ENCODE measurements around the gene PUM2.

GRCh38 chr2:20327370-20327769 lies 23.3 kb downstream of the PUM2 start:
- TF ChIP-seq FOXJ3 (CRISPR knock-in tag; IDR thresholded peaks at IDR 0.05) (no peak), CTCF (IDR thresholded peaks at IDR 0.05) (no peak), YY1 (IDR thresholded peaks at IDR 0.05; ENCODE audit: low read depth) (no peak), NRF1 (IDR thresholded peaks at IDR 0.05; ENCODE audit: low read depth, low read length) (no peak), TCF12 (IDR thresholded peaks at IDR 0.05) (no peak), GATA2 (CRISPR knock-in tag; IDR thresholded peaks at IDR 0.05) (no peak), MXI1 (IDR thresholded peaks at IDR 0.05; ENCODE audit: low read depth, low read length) (no peak), EP300 (IDR thresholded peaks at IDR 0.05; ENCODE audit: borderline replicate concordance in 1 of 2, low read depth in 1 of 2, low read length in 1 of 2) (no peak), FOXM1 (IDR thresholded peaks at IDR 0.05; ENCODE audit: low read depth) (no peak), FOSL2 (IDR thresholded peaks at IDR 0.05; ENCODE audit: borderline replicate concordance, low read depth) (no peak), TAF1 (IDR thresholded peaks at IDR 0.05; ENCODE audit: borderline replicate concordance, low read depth, low read length) (no peak)
- TF ChIP-seq, protein P1, sequence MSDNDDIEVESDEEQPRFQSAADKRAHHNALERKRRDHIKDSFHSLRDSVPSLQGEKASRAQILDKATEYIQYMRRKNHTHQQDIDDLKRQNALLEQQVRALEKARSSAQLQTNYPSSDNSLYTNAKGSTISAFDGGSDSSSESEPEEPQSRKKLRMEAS (IDR thresholded peaks at IDR 0.05; ENCODE audit: low read depth) = no peak

Measured in SK-N-SH (cell line).